Endothelial cell of umbilical vein (primary cell): ENCODE data around the gene SORL1. TPM values are rescaled to one million over a fixed set of nuclear protein-coding genes. Genes with fewer than 3 reads are reported as not detected.

Source experiments
- BruUV-seq: library from RNA; stranded (reverse); fragments of 400-500 nt; replicated peaks from 2 replicates; lab custom pipeline; 2021; lab: Mats Ljungman, UMichigan
- CTCF ChIA-PET: fragments of 300-600, 350-600 bp; sonication (Branson Sonifier 250); formaldehyde crosslinking; loops from one replicate; lab custom pipeline; 2021; ENCODE audit warnings: antibody characterized with exemption, inconsistent platforms; lab: Charles Lee
- POLR2A ChIA-PET: fragments of 300-600, 350-600 bp; sonication (Branson Sonifier 250); formaldehyde crosslinking; loops from one replicate; lab custom pipeline; 2021; ENCODE audit warnings: antibody characterized with exemption, inconsistent platforms; lab: Charles Lee
- DNase-seq: peaks from one replicate; pipeline ENCODE4 v3.0.0-alpha.2; 2011; ENCODE audit warnings: low read depth, low spot score
- FAIRE-seq: peaks from 2 replicates; lab custom pipeline; 2011; peaks lifted over from hg19 to GRCh38; lab: Jason Lieb, UNC
- H2AFZ ChIP-seq: 2 replicates; pipeline ENCODE4 v1.6.0; 2012; ENCODE audit warnings: low read depth, low read length, control low read depth, inconsistent platforms
- H3K27ac ChIP-seq: 2 replicates; pipeline ENCODE4 v1.5.1; 2011; ENCODE audit warnings: low read depth, mild to moderate bottlenecking, control low read depth, low read length, moderate library complexity; ENCODE audit not compliant: insufficient read depth
- H3K27me3 ChIP-seq, 2 experiments: 2 replicates each; pipeline versions ENCODE4 v1.6.0 to v1.6.1; 2011; ENCODE audit warnings: low read length in 2 of 2, mixed read lengths in 1 of 2; ENCODE audit not compliant: control insufficient read depth in 2 of 2, insufficient read depth in 2 of 2
- H3K36me3 ChIP-seq, 2 experiments: 2 replicates in 1 of 2; 3 replicates in 1 of 2; pipeline ENCODE4 v1.5.1; 2011; ENCODE audit warnings: low read length in 2 of 2, mild to moderate bottlenecking in 1 of 2, moderate library complexity in 1 of 2; ENCODE audit not compliant: control insufficient read depth in 2 of 2, insufficient read depth in 2 of 2; ENCODE audit errors: extremely low read depth in 1 of 2
- H3K4me1 ChIP-seq: 3 replicates; pipeline ENCODE4 v1.5.1; 2011; ENCODE audit warnings: mild to moderate bottlenecking, low read length; ENCODE audit not compliant: control insufficient read depth, insufficient read depth; ENCODE audit errors: extremely low read depth
- H3K4me2 ChIP-seq: 2 replicates; pipeline ENCODE4 v1.6.1; 2011; ENCODE audit warnings: low read length, control low read depth, mixed read lengths; ENCODE audit not compliant: insufficient read depth
- H3K4me3 ChIP-seq, 3 experiments: fragments of 200-600 bp in 1 of 3; sonication (generic), shearing (Covaris generic) in 1 of 3; replicated peaks in 1 of 3; 2 replicates each; pipeline ENCODE4 v1.5.1; 2011 to 2016; ENCODE audit warnings: control low read depth in 3 of 3, low read length in 3 of 3, mild to moderate bottlenecking in 2 of 3, inconsistent platforms in 1 of 3, low read depth in 1 of 3, moderate library complexity in 1 of 3; ENCODE audit not compliant: insufficient read depth in 1 of 3
- H3K79me2 ChIP-seq: 2 replicates; pipeline ENCODE4 v1.6.0; 2012; ENCODE audit warnings: low read length, inconsistent platforms; ENCODE audit not compliant: control insufficient read depth, insufficient read depth
- H3K9ac ChIP-seq: replicated peaks from 2 replicates; pipeline ENCODE3; 2011; ENCODE audit warnings: low read length, control low read depth; ENCODE audit not compliant: insufficient read depth; ENCODE audit errors: extremely low read depth
- H3K9me1 ChIP-seq: replicated peaks from 3 replicates; pipeline ENCODE4 v1.6.0; 2011; ENCODE audit warnings: mild to moderate bottlenecking, low read length; ENCODE audit not compliant: control insufficient read depth, insufficient read depth; ENCODE audit errors: extremely low read depth
- H3K9me3 ChIP-seq: replicated peaks from 2 replicates; pipeline ENCODE4 v1.5.1; 2012; ENCODE audit warnings: low read length, inconsistent platforms; ENCODE audit not compliant: control insufficient read depth, insufficient read depth
- H4K20me1 ChIP-seq: replicated peaks from 2 replicates; pipeline ENCODE3; 2011; ENCODE audit warnings: mild to moderate bottlenecking, low read length; ENCODE audit not compliant: control insufficient read depth, insufficient read depth; ENCODE audit errors: extremely low read depth
- EZH2 ChIP-seq: IDR thresholded peaks from 2 replicates; pipeline ENCODE4 v1.6.1; 2012; ENCODE audit warnings: borderline replicate concordance, low read depth, mild to moderate bottlenecking, moderate library complexity, low read length, inconsistent platforms; ENCODE audit not compliant: severe bottlenecking
- FOS ChIP-seq: IDR thresholded peaks from 2 replicates; pipeline ENCODE4 v1.6.1; 2011; ENCODE audit warnings: mild to moderate bottlenecking, low read length, moderate library complexity, borderline replicate concordance; ENCODE audit not compliant: insufficient read depth
- GATA2 ChIP-seq: IDR thresholded peaks from 2 replicates; pipeline ENCODE4 v1.7.0; 2011; ENCODE audit warnings: low read depth, mild to moderate bottlenecking, moderate library complexity, mixed read lengths, low read length; ENCODE audit not compliant: insufficient read length, insufficient read depth
- JUN ChIP-seq: IDR thresholded peaks from 2 replicates; pipeline ENCODE4 v1.6.1; 2011; ENCODE audit warnings: borderline replicate concordance, low read depth; ENCODE audit not compliant: insufficient read length, insufficient read depth
- MAX ChIP-seq: IDR thresholded peaks from 2 replicates; pipeline ENCODE4 v1.6.1; 2011; ENCODE audit not compliant: insufficient read depth, insufficient read length
- MYC ChIP-seq: IDR thresholded peaks from one replicate; pipeline ENCODE4 v1.6.1; 2011; ENCODE audit warnings: mild to moderate bottlenecking, low read depth, low read length
- POLR2A ChIP-seq: IDR thresholded peaks from 2 replicates; pipeline ENCODE4 v1.6.1; 2012; ENCODE audit warnings: low read depth, mild to moderate bottlenecking, control low read depth, low read length
- POLR2AphosphoS5 ChIP-seq: IDR thresholded peaks from 2 replicates; pipeline ENCODE4 v1.6.1; 2012; ENCODE audit warnings: low read depth, mild to moderate bottlenecking, control low read depth, low read length, moderate library complexity; ENCODE audit not compliant: insufficient read depth
- dilution Hi-C: fragments of 300-500 bp; cut with MboI; formaldehyde crosslinking; loops from one replicate; pipeline ENCODE4 v1.15.0; 2019; ENCODE audit warnings: low sequenced_read_pairs; ENCODE audit not compliant: extremely low pct_ligation_motif_present
- intact Hi-C: fragments of 100-400 bp; cut with micrococcal nuclease; formaldehyde crosslinking; loops from one replicate; pipeline ENCODE4 v1.10.0; 2022
- polyA plus RNA-seq, 4 experiments: library from polyadenylated mRNA; depleted of rRNA in 3 of 4; stranded (reverse) in 3 of 4; unstranded in 1 of 4; fragments of >200 nt; gene quantifications; 2 replicates each; pipeline versions ENCODE4 v1.2.1 to v1.2.3, GENCODE V29; 2011 to 2012; ENCODE audit warnings: missing spikeins in 1 of 4
- total RNA-seq: library from RNA; stranded (reverse); gene quantifications from 2 replicates; pipeline ENCODE4 v1.2.3, GENCODE V29; 2021
- TF ChIP-seq, protein P1 (sequence below), 2 donors: IDR thresholded peaks; 1 replicate in 1 of 2; 2 replicates in 1 of 2; pipeline ENCODE4 v1.5.1; 2011; ENCODE audit warnings: low read length in 2 of 2, mild to moderate bottlenecking in 2 of 2, moderate library complexity in 2 of 2, control low read depth in 1 of 2, inconsistent platforms in 1 of 2, low read depth in 1 of 2; ENCODE audit not compliant: insufficient read depth in 1 of 2; ENCODE audit errors: extremely low read depth in 1 of 2

The SORL1 gene
- total and polyA plus RNA-seq, 2 donors (not counting 3 experiments of a cell fraction or from before 2014, with no cell fraction given): 0.17 to 0.31 TPM

- CTCF ChIA-PET: interaction anchor here (1.6 kb wide), 1 partner anchor 8 kb away, joined by 4 read pairs; no protein-coding TSS in a partner anchor
- dilution Hi-C loops: no loop called here
- no peak for FAIRE-seq
Measured at GRCh38 chr11:121474680-121475079, 22.6 kb downstream of the SORL1 start.

More at GRCh38 chr11:121474680-121475079, 22.6 kb downstream of the SORL1 start:
- intact Hi-C loops: no loop called here
- POLR2A ChIA-PET: no interaction called here
- Histone ChIP-seq H3K27me3 (peaks cover 0 to 3% of the 10 kb centered on the region in 2 experiments), H4K20me1 (no peaks in the 10 kb centered on the region), H3K9me1 (no peaks in the 10 kb centered on the region), H2AFZ (no peak overlapping the region), H3K4me1 (no peaks in the 10 kb centered on the region), H3K79me2 (no peaks in the 10 kb centered on the region), H3K36me3 (no peaks in the 10 kb centered on the region), H3K9me3 (no peaks in the 10 kb centered on the region), H3K4me2 (no peak overlapping the region), H3K9ac (no peak overlapping the region), H3K4me3 (no peak overlapping the region), H3K27ac (no peak overlapping the region)
- TF ChIP-seq POLR2A (no peak), FOS (no peak), POLR2AphosphoS5 (no peak), GATA2 (no peak), JUN (no peak), MAX (no peak), EZH2 (no peak), MYC (no peak)
- TF ChIP-seq, protein P1, sequence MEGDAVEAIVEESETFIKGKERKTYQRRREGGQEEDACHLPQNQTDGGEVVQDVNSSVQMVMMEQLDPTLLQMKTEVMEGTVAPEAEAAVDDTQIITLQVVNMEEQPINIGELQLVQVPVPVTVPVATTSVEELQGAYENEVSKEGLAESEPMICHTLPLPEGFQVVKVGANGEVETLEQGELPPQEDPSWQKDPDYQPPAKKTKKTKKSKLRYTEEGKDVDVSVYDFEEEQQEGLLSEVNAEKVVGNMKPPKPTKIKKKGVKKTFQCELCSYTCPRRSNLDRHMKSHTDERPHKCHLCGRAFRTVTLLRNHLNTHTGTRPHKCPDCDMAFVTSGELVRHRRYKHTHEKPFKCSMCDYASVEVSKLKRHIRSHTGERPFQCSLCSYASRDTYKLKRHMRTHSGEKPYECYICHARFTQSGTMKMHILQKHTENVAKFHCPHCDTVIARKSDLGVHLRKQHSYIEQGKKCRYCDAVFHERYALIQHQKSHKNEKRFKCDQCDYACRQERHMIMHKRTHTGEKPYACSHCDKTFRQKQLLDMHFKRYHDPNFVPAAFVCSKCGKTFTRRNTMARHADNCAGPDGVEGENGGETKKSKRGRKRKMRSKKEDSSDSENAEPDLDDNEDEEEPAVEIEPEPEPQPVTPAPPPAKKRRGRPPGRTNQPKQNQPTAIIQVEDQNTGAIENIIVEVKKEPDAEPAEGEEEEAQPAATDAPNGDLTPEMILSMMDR (IDR thresholded peaks at IDR 0.05; ENCODE audit: extremely low read depth in 1 of 2, insufficient read depth in 1 of 2, low read depth in 1 of 2, low read length in 2 of 2): no peak
- BruUV-seq: no TSS peak
- DNase-seq: no peak
